BLaER1 treated with 17β-estradiol and CSF1 and Interleukin-3, amounts not matched to agents 10 nM and 100 nM (cell line): ENCODE data around the gene EGR1.
A peak's percentile ranks its signal among the peaks of the same experiment; 100 is the strongest.

Experiments
- H3K27ac ChIP-seq, 11 experiments: shearing (Covaris generic); formaldehyde crosslinking; 2 replicates each; pipeline ENCODE4 v1.8.1; 2022
- H3K27me3 ChIP-seq, 11 experiments: shearing (Covaris generic); formaldehyde crosslinking; 2 replicates each; pipeline ENCODE4 v1.8.1; 2022
- H3K36me3 ChIP-seq, 11 experiments: shearing (Covaris generic); formaldehyde crosslinking; 2 replicates each; pipeline ENCODE4 v1.8.1; 2022
- H3K4me1 ChIP-seq, 10 experiments: shearing (Covaris generic); formaldehyde crosslinking; 2 replicates each; pipeline ENCODE4 v1.8.1; 2022
- H3K4me2 ChIP-seq, 11 experiments: shearing (Covaris generic); formaldehyde crosslinking; 2 replicates each; pipeline ENCODE4 v1.8.1; 2022
- H3K4me3 ChIP-seq, 10 experiments: shearing (Covaris generic); formaldehyde crosslinking; 2 replicates each; pipeline ENCODE4 v1.8.1; 2022
- H3K9ac ChIP-seq, 11 experiments: shearing (Covaris generic); formaldehyde crosslinking; 2 replicates each; pipeline ENCODE4 v1.8.1; 2022
- H3K9me3 ChIP-seq, 11 experiments: shearing (Covaris generic); formaldehyde crosslinking; replicated peaks in 1 of 11; 2 replicates each; pipeline ENCODE4 v1.8.1; 2022
- H4K20me1 ChIP-seq, 11 experiments: shearing (Covaris generic); formaldehyde crosslinking; 2 replicates each; pipeline ENCODE4 v1.8.1; 2022
- Cebpa-rat ChIP-seq, 11 experiments: shearing (Covaris generic); IDR thresholded peaks; 2 replicates each; pipeline ENCODE4 v1.8.1; 2022

EGR1 gene

DNA sequence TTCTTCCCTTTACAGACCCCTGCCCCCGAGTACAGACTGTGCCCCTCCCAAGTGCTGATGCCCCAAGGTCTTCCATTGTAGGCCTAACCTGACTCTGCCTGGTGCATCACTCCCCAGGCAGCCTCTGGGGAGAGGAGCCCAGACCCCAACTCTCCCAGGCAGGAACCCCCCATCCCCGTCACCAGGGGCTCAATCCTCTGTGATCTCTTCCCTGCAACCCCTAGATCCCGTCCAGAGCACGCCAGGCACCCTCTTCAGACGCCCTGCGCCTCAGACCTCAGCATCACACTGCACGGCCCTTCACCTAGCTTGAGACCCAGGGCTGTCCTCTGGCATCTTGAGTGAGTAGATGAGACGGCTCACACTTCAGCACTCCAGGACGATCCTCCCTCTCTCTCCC, 6.4 kb upstream of the EGR1 start:
- no peak for TF ChIP-seq Cebpa-rat (IDR thresholded peaks at IDR 0.05)
- Histone ChIP-seq H4K20me1 (no peaks in the 10 kb centered on the region), H3K9me3 (no peaks in the 10 kb centered on the region), H3K36me3 (no peaks in the 10 kb centered on the region), H3K4me1 (peaks cover 52 to 70% (median 60%) of the 10 kb centered on the region in 10 experiments), H3K4me3 (peak overlapping the region in 3 of 10 experiments; percentile 21 to 38 (median 29); a peak in 5 of 20 replicates), H3K27me3 (no peaks in the 10 kb centered on the region), H3K9ac (peak overlapping the region in 9 of 11 experiments; percentile 16 to 67 (median 45); a peak in 14 of 22 replicates), H3K27ac (peak overlapping the region; percentile 20 to 67 (median 57); a peak in 19 of 22 replicates), H3K4me2 (peak overlapping the region; percentile 71 to 97 (median 89))

DNA sequence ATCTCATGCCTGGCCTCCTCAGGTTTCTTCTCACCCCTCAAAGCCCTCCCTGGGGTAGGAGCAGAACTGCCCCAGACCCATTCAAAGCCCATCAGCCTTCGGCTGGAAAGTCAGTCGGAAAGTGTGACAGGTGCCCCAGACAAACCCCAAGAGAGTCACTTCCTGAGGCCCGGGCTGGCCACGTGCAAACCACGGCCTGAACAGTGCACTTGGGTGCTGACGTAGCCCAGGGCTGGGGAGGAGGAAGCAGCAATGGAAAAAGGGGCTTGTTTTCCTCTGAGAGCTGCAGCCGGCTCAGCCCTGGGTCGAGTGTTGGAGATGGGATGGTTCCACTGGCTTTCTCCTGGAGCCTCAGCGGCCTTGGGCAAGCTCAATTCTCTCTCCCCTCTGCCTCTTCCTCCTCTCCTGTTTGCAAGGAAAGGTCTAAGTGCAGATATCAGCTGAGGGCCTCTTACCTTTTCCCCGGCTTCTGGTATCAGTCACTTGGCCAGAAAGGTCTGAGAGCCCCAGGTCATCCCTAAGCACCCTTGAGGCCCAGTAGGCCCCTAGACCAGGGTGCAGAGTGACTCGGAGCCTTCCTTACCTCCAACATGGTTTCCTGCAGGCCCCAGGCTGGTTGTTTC, 5.9 kb upstream of the EGR1 start:
- H3K9ac ChIP-seq: peak overlapping the region in 7 of 11 experiments; percentile 16 to 67 (median 56); a peak in 13 of 22 replicates
- no peaks in the 10 kb centered on the region for H4K20me1 ChIP-seq
- H3K9me3 ChIP-seq: no peaks in the 10 kb centered on the region
- peak overlapping the region; percentile 20 to 67 (median 57); a peak in 18 of 22 replicates for H3K27ac ChIP-seq
- peaks cover 52 to 71% (median 60%) of the 10 kb centered on the region in 10 experiments for H3K4me1 ChIP-seq
- TF ChIP-seq Cebpa-rat (IDR thresholded peaks at IDR 0.05): no peak
- H3K4me2 ChIP-seq: peak overlapping the region; percentile 71 to 97 (median 89)
- no peaks in the 10 kb centered on the region for H3K27me3 ChIP-seq
- H3K4me3 ChIP-seq: peak overlapping the region in 1 of 10 experiments; percentile 21; a peak in 2 of 20 replicates
- no peaks in the 10 kb centered on the region for H3K36me3 ChIP-seq

DNA sequence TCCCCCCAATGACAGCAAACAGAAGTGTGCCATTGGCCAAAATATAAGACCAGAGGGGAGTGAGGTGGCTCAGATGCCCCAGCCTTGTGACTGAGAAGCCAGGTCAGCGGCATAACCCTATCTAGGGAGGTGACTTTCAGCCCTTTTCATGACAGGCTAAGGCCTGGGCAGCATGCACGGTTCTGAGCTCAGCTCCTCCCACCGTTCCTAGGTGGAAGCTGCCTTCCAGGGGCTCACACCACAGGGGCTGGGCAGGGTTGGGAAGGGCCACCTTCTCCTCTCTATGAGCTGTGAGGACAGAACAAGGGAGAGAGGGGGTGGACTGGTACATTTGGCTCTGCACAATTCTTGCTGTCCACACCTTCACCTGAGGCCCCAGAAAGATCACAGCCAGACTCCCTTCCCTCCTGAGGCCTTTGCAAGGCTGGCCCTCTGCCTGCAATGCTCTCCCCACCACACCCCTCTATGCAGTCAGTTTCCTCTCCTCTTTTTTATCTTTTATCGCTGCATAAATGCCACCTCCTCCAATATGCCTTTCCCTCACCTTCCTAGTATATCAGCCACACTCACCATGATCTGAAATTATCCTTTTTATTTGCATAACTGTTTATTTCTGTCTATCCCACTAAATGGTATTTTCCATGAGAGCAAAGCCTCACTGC, 5.1 kb upstream of the EGR1 start:
- Histone ChIP-seq H3K4me2 (peak overlapping the region; percentile 71 to 97 (median 89)), H3K27me3 (no peaks in the 10 kb centered on the region), H3K9ac (peak overlapping the region in 4 of 11 experiments; percentile 56 to 67 (median 58); a peak in 4 of 22 replicates), H3K4me3 (no peak overlapping the region; a peak in 1 of 20 replicates), H3K9me3 (no peaks in the 10 kb centered on the region), H3K36me3 (no peaks in the 10 kb centered on the region), H3K27ac (peak overlapping the region in 8 of 11 experiments; percentile 20 to 67 (median 58); a peak in 12 of 22 replicates), H4K20me1 (no peaks in the 10 kb centered on the region), H3K4me1 (peaks cover 52 to 70% (median 60%) of the 10 kb centered on the region in 10 experiments)
- no peak for TF ChIP-seq Cebpa-rat (IDR thresholded peaks at IDR 0.05)

GRCh38 chr5:138461343-138462125, 3.7 kb upstream of the EGR1 start:
- H3K4me2 ChIP-seq: peak overlapping the region in 10 of 11 experiments; percentile 28 to 97 (median 89); a peak in 10 of 22 replicates
- peaks cover 0 to 10% (median 0%) of the 10 kb centered on the region in 11 experiments; a peak in 5 of 22 replicates for H3K27me3 ChIP-seq
- no peak overlapping the region for H3K27ac ChIP-seq
- H3K36me3 ChIP-seq: peaks cover 0 to 10% (median 5%) of the 10 kb centered on the region in 11 experiments; a peak in 19 of 22 replicates
- TF ChIP-seq Cebpa-rat (IDR thresholded peaks at IDR 0.05): no peak
- peaks cover 61 to 70% (median 66%) of the 10 kb centered on the region in 10 experiments for H3K4me1 ChIP-seq
- H3K9me3 ChIP-seq: peaks cover 0 to 8% (median 0%) of the 10 kb centered on the region in 11 experiments; a peak in 1 of 22 replicates
- H4K20me1 ChIP-seq: peaks cover 12 to 13% (median 12%) of the 10 kb centered on the region in 11 experiments
- H3K4me3 ChIP-seq: no peak overlapping the region
- peak overlapping the region in 1 of 11 experiments; percentile 36; a peak in 1 of 22 replicates for H3K9ac ChIP-seq

DNA sequence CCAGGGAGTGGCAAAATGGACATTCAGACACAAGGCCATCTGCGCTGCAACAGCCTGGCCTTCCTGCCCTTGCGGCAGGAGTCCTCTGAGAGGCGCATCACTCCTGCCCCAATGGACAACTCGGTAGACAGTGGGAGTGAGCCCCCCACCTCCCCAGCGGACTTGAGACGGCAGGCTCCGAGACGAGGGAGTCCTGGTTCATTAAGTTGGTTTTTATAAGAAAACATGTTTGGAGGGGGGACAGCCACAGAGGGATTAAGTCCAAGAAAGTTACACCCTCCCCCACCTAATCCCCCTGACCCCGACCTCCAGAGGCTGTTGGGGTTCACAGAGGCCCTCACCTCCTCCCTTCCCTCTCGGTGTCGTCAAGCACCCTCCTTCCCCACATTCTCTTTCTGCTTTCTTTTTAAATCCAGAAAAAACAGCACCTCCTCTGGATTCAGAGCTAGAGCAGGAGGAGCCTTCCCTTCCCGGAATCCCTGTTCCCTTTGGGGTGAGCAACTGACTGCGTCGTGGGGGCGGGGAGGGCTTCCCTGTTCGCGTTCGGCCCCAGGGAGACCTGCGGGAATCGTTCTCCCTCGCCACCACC, 1.8 kb upstream of the EGR1 start:
- peak overlapping the region; percentile 72 to 96 (median 84) for H3K4me3 ChIP-seq
- H3K9me3 ChIP-seq: peaks cover 0 to 8% (median 0%) of the 10 kb centered on the region in 11 experiments; a peak in 1 of 22 replicates
- TF ChIP-seq Cebpa-rat (IDR thresholded peaks at IDR 0.05): no peak
- H3K36me3 ChIP-seq: peaks cover 13 to 30% (median 25%) of the 10 kb centered on the region in 11 experiments
- H3K27ac ChIP-seq: peak overlapping the region; percentile 88 to 95 (median 93)
- H4K20me1 ChIP-seq: peaks cover 31 to 33% (median 32%) of the 10 kb centered on the region in 11 experiments
- peak overlapping the region; percentile 85 to 97 (median 90) for H3K9ac ChIP-seq
- peaks cover 63 to 73% (median 69%) of the 10 kb centered on the region in 10 experiments for H3K4me1 ChIP-seq
- H3K4me2 ChIP-seq: peak overlapping the region; percentile 82 to 98 (median 95)
- H3K27me3 ChIP-seq: peaks cover 0 to 16% (median 0%) of the 10 kb centered on the region in 11 experiments; a peak in 5 of 22 replicates

- peaks cover 63 to 72% (median 68%) of the 10 kb centered on the region in 10 experiments for H3K4me1 ChIP-seq
- H4K20me1 ChIP-seq: peaks cover 31 to 38% (median 37%) of the 10 kb centered on the region in 11 experiments
- no peak for TF ChIP-seq Cebpa-rat (IDR thresholded peaks at IDR 0.05)
- H3K4me2 ChIP-seq: peak overlapping the region; percentile 82 to 98 (median 95)
- peaks cover 0 to 16% (median 0%) of the 10 kb centered on the region in 11 experiments; a peak in 5 of 22 replicates for H3K27me3 ChIP-seq
- H3K27ac ChIP-seq: peak overlapping the region; percentile 88 to 95 (median 93)
- peak overlapping the region; percentile 85 to 97 (median 90) for H3K9ac ChIP-seq
- peaks cover 0 to 8% (median 0%) of the 10 kb centered on the region in 11 experiments; a peak in 1 of 22 replicates for H3K9me3 ChIP-seq
- H3K36me3 ChIP-seq: peaks cover 13 to 34% (median 30%) of the 10 kb centered on the region in 11 experiments
- peak overlapping the region; percentile 72 to 96 (median 84) for H3K4me3 ChIP-seq
Measured at GRCh38 chr5:138464008-138464387, 1.3 kb upstream of the EGR1 start.

- Histone ChIP-seq H3K4me3 (peak overlapping the region; percentile 72 to 96 (median 84)), H3K4me1 (peaks cover 59 to 67% (median 64%) of the 10 kb centered on the region in 10 experiments), H3K4me2 (peak overlapping the region; percentile 82 to 98 (median 97)), H3K36me3 (peaks cover 13 to 37% (median 31%) of the 10 kb centered on the region in 11 experiments), H3K27me3 (peaks cover 0 to 16% (median 0%) of the 10 kb centered on the region in 11 experiments; a peak in 5 of 22 replicates), H3K27ac (peak overlapping the region; percentile 88 to 95 (median 93)), H4K20me1 (peaks cover 34 to 44% (median 43%) of the 10 kb centered on the region in 11 experiments), H3K9me3 (peaks cover 0 to 8% (median 0%) of the 10 kb centered on the region in 11 experiments; a peak in 1 of 22 replicates), H3K9ac (peak overlapping the region; percentile 85 to 97 (median 90))
- no peak for TF ChIP-seq Cebpa-rat (IDR thresholded peaks at IDR 0.05)
Measured at GRCh38 chr5:138464388-138465260, 655 bp upstream of the EGR1 start.
